ENCODE data around the gene HLA-G.
A peak's percentile ranks its signal among the peaks of the same experiment; 100 is the strongest.

HLA-G gene

GRCh38 chr6:29793796-29794195 lies 33.8 kb upstream of the HLA-G start:
- Histone ChIP-seq H3K36me3 (replicated peaks in 1 of 2; ENCODE audit: control insufficient read depth in 2 of 2, insufficient read depth in 2 of 2, low read length in 2 of 2) (no peaks in the 10 kb centered on the region), H3K4ac (ENCODE audit: low read length) (no peak overlapping the region), H2AK5ac (ENCODE audit: low read depth, low read length) (no peak overlapping the region), H3K79me1 (ENCODE audit: low read depth, low read length) (peaks cover 2% of the 10 kb centered on the region), H2BK12ac (ENCODE audit: low read length) (no peak overlapping the region), H4K8ac (ENCODE audit: low read depth, low read length) (no peak overlapping the region), H2BK5ac (ENCODE audit: low read length) (no peak overlapping the region), H3K23ac (ENCODE audit: low read depth, low read length, poor library complexity) (no peak overlapping the region), H3K14ac (ENCODE audit: low read length) (no peak overlapping the region), H3K27ac (replicated peaks; ENCODE audit: low read length) (no peak overlapping the region), H2BK120ac (ENCODE audit: low read depth, low read length) (no peak overlapping the region), H4K91ac (ENCODE audit: low read depth, low read length, poor library complexity) (no peak overlapping the region), H3K9me3 (replicated peaks in 1 of 2; ENCODE audit: control insufficient read depth in 2 of 2, insufficient read depth in 1 of 2, low read depth in 1 of 2, low read length in 2 of 2) (peaks cover 0 to 3% of the 10 kb centered on the region in 2 donors), H3K27me3 (ENCODE audit: control insufficient read depth in 3 of 3, insufficient read depth in 3 of 3, low read depth in 1 of 3, low read length in 3 of 3) (peaks cover 14 to 64% (median 34%) of the 10 kb centered on the region in 3 experiments), H3K4me1 (ENCODE audit: control insufficient read depth in 2 of 2, insufficient read depth in 1 of 2, low read depth in 1 of 2, low read length in 2 of 2) (peaks cover 0 to 2% of the 10 kb centered on the region in 2 donors), H3K18ac (ENCODE audit: low read length) (no peak overlapping the region), H3K4me2 (ENCODE audit: insufficient read depth, low read length, poor library complexity, severe bottlenecking) (no peak overlapping the region), H2BK15ac (ENCODE audit: low read length) (no peak overlapping the region), H3K9ac (ENCODE audit: low read depth, low read length, poor library complexity) (no peak overlapping the region), H3K4me3 (ENCODE audit: low read length in 2 of 2) (peak overlapping the region in 1 of 2 donors; percentile 52), H2AFZ (ENCODE audit: low read length) (no peak overlapping the region)
- DNase-seq (ENCODE audit: low spot score) = no peak
- WGBS, 2 donors (ENCODE audit: extremely low coverage in 2 of 2, insufficient read length in 2 of 2, insufficient replicate concordance in 1 of 2) = no CpG with 5 or more reads among the region's 3 CpGs

DNA sequence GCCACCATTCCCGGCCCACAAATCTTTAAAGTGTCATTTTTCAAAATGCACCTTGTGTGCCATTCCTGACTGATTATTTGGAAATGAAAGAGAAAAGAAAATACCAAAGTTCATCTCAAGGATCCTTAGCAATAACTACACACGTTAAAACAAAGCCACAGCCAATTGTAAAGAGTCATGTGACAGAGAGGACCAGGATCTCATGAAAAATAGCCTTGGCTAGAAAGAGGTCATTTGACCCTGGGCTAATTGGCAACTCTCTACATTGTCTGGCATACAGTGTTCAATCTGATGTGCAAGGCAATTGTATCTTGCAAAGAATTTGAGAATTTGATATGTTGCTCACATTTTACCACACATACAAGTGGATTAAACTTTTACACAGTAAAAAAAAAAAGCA lies 31.6 kb upstream of the HLA-G start:
- DNase-seq (ENCODE audit: low spot score) = no peak
- Histone ChIP-seq H4K8ac (ENCODE audit: low read depth, low read length) (no peak overlapping the region), H3K79me1 (ENCODE audit: low read depth, low read length) (peaks cover 3% of the 10 kb centered on the region), H3K14ac (ENCODE audit: low read length) (no peak overlapping the region), H4K91ac (ENCODE audit: low read depth, low read length, poor library complexity) (no peak overlapping the region), H2BK12ac (ENCODE audit: low read length) (no peak overlapping the region), H3K4me2 (ENCODE audit: insufficient read depth, low read length, poor library complexity, severe bottlenecking) (no peak overlapping the region), H2BK5ac (ENCODE audit: low read length) (no peak overlapping the region), H3K4me1 (ENCODE audit: control insufficient read depth in 2 of 2, insufficient read depth in 1 of 2, low read depth in 1 of 2, low read length in 2 of 2) (peaks cover 0 to 2% of the 10 kb centered on the region in 2 donors), H3K36me3 (replicated peaks in 1 of 2; ENCODE audit: control insufficient read depth in 2 of 2, insufficient read depth in 2 of 2, low read length in 2 of 2) (no peaks in the 10 kb centered on the region), H3K9ac (ENCODE audit: low read depth, low read length, poor library complexity) (no peak overlapping the region), H2AFZ (ENCODE audit: low read length) (no peak overlapping the region), H3K18ac (ENCODE audit: low read length) (no peak overlapping the region), H3K4ac (ENCODE audit: low read length) (no peak overlapping the region), H3K27ac (replicated peaks; ENCODE audit: low read length) (no peak overlapping the region), H3K27me3 (ENCODE audit: control insufficient read depth in 3 of 3, insufficient read depth in 3 of 3, low read depth in 1 of 3, low read length in 3 of 3) (peaks cover 14 to 48% (median 31%) of the 10 kb centered on the region in 3 experiments), H3K4me3 (ENCODE audit: low read length in 2 of 2) (no peak overlapping the region), H3K23ac (ENCODE audit: low read depth, low read length, poor library complexity) (no peak overlapping the region), H2BK15ac (ENCODE audit: low read length) (no peak overlapping the region), H2BK120ac (ENCODE audit: low read depth, low read length) (no peak overlapping the region), H2AK5ac (ENCODE audit: low read depth, low read length) (no peak overlapping the region), H3K9me3 (replicated peaks in 1 of 2; ENCODE audit: control insufficient read depth in 2 of 2, insufficient read depth in 1 of 2, low read depth in 1 of 2, low read length in 2 of 2) (peaks cover 0 to 3% of the 10 kb centered on the region in 2 donors)
- no CpG with 5 or more reads among the region's 2 CpGs for WGBS, 2 donors (ENCODE audit: extremely low coverage in 2 of 2, insufficient read length in 2 of 2, insufficient replicate concordance in 1 of 2)

DNA sequence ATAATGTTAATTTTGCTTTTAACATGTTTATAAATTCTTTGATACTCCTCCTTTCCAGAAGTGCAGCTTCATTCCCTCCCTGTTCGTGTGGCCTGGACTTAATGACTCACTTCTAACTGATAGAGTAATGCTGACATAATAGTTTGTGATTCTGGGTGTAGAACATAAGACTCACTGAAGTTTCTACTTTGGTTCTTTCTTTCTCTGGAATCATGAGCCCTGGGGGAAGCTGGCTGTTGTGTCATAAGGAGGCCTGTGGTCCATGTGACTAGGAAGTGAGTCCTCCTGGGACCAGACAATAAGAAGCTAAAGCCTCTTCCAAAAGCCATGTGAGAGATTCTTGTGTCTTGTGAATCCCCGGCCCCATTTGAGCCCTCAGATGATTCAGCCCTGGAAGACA lies 30.5 kb upstream of the HLA-G start:
- H4K8ac ChIP-seq (ENCODE audit: low read depth, low read length) = no peak overlapping the region
- no CpG with 5 or more reads among the region's 2 CpGs for WGBS, 2 donors (ENCODE audit: extremely low coverage in 2 of 2, insufficient read length in 2 of 2, insufficient replicate concordance in 1 of 2)
- H3K4me1 ChIP-seq (ENCODE audit: control insufficient read depth in 2 of 2, insufficient read depth in 1 of 2, low read depth in 1 of 2, low read length in 2 of 2) = peaks cover 0 to 2% of the 10 kb centered on the region in 2 donors
- H3K36me3 ChIP-seq (replicated peaks in 1 of 2; ENCODE audit: control insufficient read depth in 2 of 2, insufficient read depth in 2 of 2, low read length in 2 of 2) = no peaks in the 10 kb centered on the region
- peaks cover 0 to 3% of the 10 kb centered on the region in 2 donors for H3K9me3 ChIP-seq (replicated peaks in 1 of 2; ENCODE audit: control insufficient read depth in 2 of 2, insufficient read depth in 1 of 2, low read depth in 1 of 2, low read length in 2 of 2)
- H2AFZ ChIP-seq (ENCODE audit: low read length) = no peak overlapping the region
- H3K14ac ChIP-seq (ENCODE audit: low read length) = no peak overlapping the region
- H3K27me3 ChIP-seq (ENCODE audit: control insufficient read depth in 3 of 3, insufficient read depth in 3 of 3, low read depth in 1 of 3, low read length in 3 of 3) = peaks cover 11 to 41% (median 20%) of the 10 kb centered on the region in 3 experiments
- no peak overlapping the region for H3K9ac ChIP-seq (ENCODE audit: low read depth, low read length, poor library complexity)
- H3K4me2 ChIP-seq (ENCODE audit: insufficient read depth, low read length, poor library complexity, severe bottlenecking) = no peak overlapping the region
- H2BK5ac ChIP-seq (ENCODE audit: low read length) = no peak overlapping the region
- no peak overlapping the region for H2BK12ac ChIP-seq (ENCODE audit: low read length)
- peaks cover 3% of the 10 kb centered on the region for H3K79me1 ChIP-seq (ENCODE audit: low read depth, low read length)
- H3K18ac ChIP-seq (ENCODE audit: low read length) = no peak overlapping the region
- DNase-seq (ENCODE audit: low spot score) = no peak
- no peak overlapping the region for H4K91ac ChIP-seq (ENCODE audit: low read depth, low read length, poor library complexity)
- H3K4me3 ChIP-seq (ENCODE audit: low read length in 2 of 2) = no peak overlapping the region
- no peak overlapping the region for H2BK120ac ChIP-seq (ENCODE audit: low read depth, low read length)
- H3K27ac ChIP-seq (replicated peaks; ENCODE audit: low read length) = no peak overlapping the region
- no peak overlapping the region for H2BK15ac ChIP-seq (ENCODE audit: low read length)
- H3K23ac ChIP-seq (ENCODE audit: low read depth, low read length, poor library complexity) = no peak overlapping the region
- no peak overlapping the region for H2AK5ac ChIP-seq (ENCODE audit: low read depth, low read length)
- no peak overlapping the region for H3K4ac ChIP-seq (ENCODE audit: low read length)

DNA sequence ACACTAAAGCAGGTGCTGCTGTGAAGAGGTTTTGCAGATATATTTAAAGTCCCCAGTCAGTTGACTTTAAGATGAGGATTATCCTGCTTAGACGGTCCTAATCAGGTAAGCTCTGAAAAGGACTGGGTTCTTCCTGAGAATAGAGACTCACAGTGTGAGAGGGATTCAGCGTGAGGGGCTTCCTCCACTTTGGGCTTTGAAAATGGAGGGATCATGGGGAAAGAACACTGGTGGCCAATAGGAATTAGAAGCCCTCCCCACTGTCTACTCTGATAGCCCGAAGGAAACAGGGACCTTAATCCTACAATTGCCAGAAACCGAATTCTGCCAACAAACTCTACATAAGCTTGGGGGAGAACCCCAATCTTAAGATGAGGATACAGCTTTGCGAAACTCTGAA lies 29.7 kb upstream of the HLA-G start:
- Histone ChIP-seq H4K91ac (ENCODE audit: low read depth, low read length, poor library complexity) (no peak overlapping the region), H3K36me3 (replicated peaks in 1 of 2; ENCODE audit: control insufficient read depth in 2 of 2, insufficient read depth in 2 of 2, low read length in 2 of 2) (no peaks in the 10 kb centered on the region), H3K79me1 (ENCODE audit: low read depth, low read length) (peaks cover 3% of the 10 kb centered on the region), H2BK15ac (ENCODE audit: low read length) (no peak overlapping the region), H4K8ac (ENCODE audit: low read depth, low read length) (no peak overlapping the region), H3K4ac (ENCODE audit: low read length) (no peak overlapping the region), H2BK120ac (ENCODE audit: low read depth, low read length) (no peak overlapping the region), H2BK12ac (ENCODE audit: low read length) (no peak overlapping the region), H3K27ac (replicated peaks; ENCODE audit: low read length) (no peak overlapping the region), H3K23ac (ENCODE audit: low read depth, low read length, poor library complexity) (no peak overlapping the region), H2AFZ (ENCODE audit: low read length) (no peak overlapping the region), H3K4me1 (ENCODE audit: control insufficient read depth in 2 of 2, insufficient read depth in 1 of 2, low read depth in 1 of 2, low read length in 2 of 2) (no peaks in the 10 kb centered on the region), H3K14ac (ENCODE audit: low read length) (no peak overlapping the region), H3K27me3 (ENCODE audit: control insufficient read depth in 3 of 3, insufficient read depth in 3 of 3, low read depth in 1 of 3, low read length in 3 of 3) (peaks cover 4 to 33% (median 12%) of the 10 kb centered on the region in 3 experiments), H3K18ac (ENCODE audit: low read length) (no peak overlapping the region), H2BK5ac (ENCODE audit: low read length) (no peak overlapping the region), H2AK5ac (ENCODE audit: low read depth, low read length) (no peak overlapping the region), H3K9me3 (replicated peaks in 1 of 2; ENCODE audit: control insufficient read depth in 2 of 2, insufficient read depth in 1 of 2, low read depth in 1 of 2, low read length in 2 of 2) (no peaks in the 10 kb centered on the region), H3K4me3 (ENCODE audit: low read length in 2 of 2) (no peak overlapping the region), H3K9ac (ENCODE audit: low read depth, low read length, poor library complexity) (no peak overlapping the region), H3K4me2 (ENCODE audit: insufficient read depth, low read length, poor library complexity, severe bottlenecking) (no peak overlapping the region)
- DNase-seq (ENCODE audit: low spot score) = no peak
- WGBS, 2 donors (ENCODE audit: extremely low coverage in 2 of 2, insufficient read length in 2 of 2, insufficient replicate concordance in 1 of 2) = no CpG with 5 or more reads among the region's 5 CpGs
